Renal pelvis (tissue), 12 donors: ENCODE results near the gene ZFP64. TPM values are rescaled to one million over a fixed set of nuclear protein-coding genes. Genes with fewer than 3 reads are reported as not detected.
"Not testable (repeated sequence)": the region's sequence is repeated elsewhere in the genome, so short reads cannot be mapped to it uniquely, and the experiment has no call there.

Experiments used
- DNase-seq: peaks from one replicate; pipeline ENCODE4 v3.0.0-alpha.2; 2013
- long read RNA-seq, 16 experiments: transcript quantifications; one replicate each; lab custom pipeline, GENCODE V29; 2026
- polyA plus RNA-seq, 3 donors: library from polyadenylated mRNA; unstranded; fragments of 120-200 nt; gene quantifications; one replicate each; pipeline ENCODE4 v1.2.1, GENCODE V29; 2013; ENCODE audit not compliant: insufficient read length in 3 of 3

Gene ZFP64
- polyA plus RNA-seq = 10 to 100 TPM; 19.8 to 23.2 (median 21.0) TPM
- long read RNA-seq, donor 1, partial matches to known transcripts = 0 of 1 reads
- long read RNA-seq, donor 1, other reads (novel, unspliced or antisense) = 0 of 1 reads
- long read RNA-seq, donor 2, partial matches to known transcripts = 0 of 3 reads
- long read RNA-seq, donor 2, other reads (novel, unspliced or antisense) = 0 of 3 reads
- long read RNA-seq, donor 3, transcript ZFP64-201 (6 exons, 3,264 nt) = major isoform, 5 of 7 reads
- long read RNA-seq, donor 3, partial matches to known transcripts = 0 of 7 reads
- long read RNA-seq, donor 3, other reads (novel, unspliced or antisense) = 0 of 7 reads
- long read RNA-seq, donor 4, partial matches to known transcripts = 0 of 7 reads
- long read RNA-seq, donor 4, other reads (novel, unspliced or antisense) = 0 of 7 reads
- long read RNA-seq, donor 5, partial matches to known transcripts = 0 of 3 reads
- long read RNA-seq, donor 5, other reads (novel, unspliced or antisense) = 0 of 3 reads
- long read RNA-seq, donor 6, partial matches to known transcripts = 0 of 1 reads
- long read RNA-seq, donor 6, other reads (novel, unspliced or antisense) = 0 of 1 reads
- long read RNA-seq, donor 7, partial matches to known transcripts = 0 of 1 reads
- long read RNA-seq, donor 7, other reads (novel, unspliced or antisense) = 0 of 1 reads
- long read RNA-seq, donor 8, partial matches to known transcripts = 0 of 6 reads
- long read RNA-seq, donor 8, other reads (novel, unspliced or antisense) = 0 of 6 reads
- long read RNA-seq, donor 9, partial matches to known transcripts = 0 of 5 reads
- long read RNA-seq, donor 9, other reads (novel, unspliced or antisense) = 0 of 5 reads
- long read RNA-seq, donor 10, partial matches to known transcripts = 0 of 3 reads
- long read RNA-seq, donor 10, other reads (novel, unspliced or antisense) = 0 of 3 reads
- long read RNA-seq, donor 11, partial matches to known transcripts = 0 of 2 reads
- long read RNA-seq, donor 11, other reads (novel, unspliced or antisense) = 0 of 2 reads
- long read RNA-seq, donor 12, partial matches to known transcripts = 0 of 3 reads
- long read RNA-seq, donor 12, other reads (novel, unspliced or antisense) = 0 of 3 reads
- long read RNA-seq, donor 13 = 0 reads
- long read RNA-seq, donor 14, transcript ZFP64-201 (6 exons, 3,264 nt) = major isoform, 6 of 6 reads
- long read RNA-seq, donor 14, partial matches to known transcripts = 0 of 6 reads
- long read RNA-seq, donor 14, other reads (novel, unspliced or antisense) = 0 of 6 reads
- long read RNA-seq, donor 15, transcript ZFP64-201 (6 exons, 3,264 nt) = major isoform, 6 of 7 reads
- long read RNA-seq, donor 15, partial matches to known transcripts = 0 of 7 reads
- long read RNA-seq, donor 15, other reads (novel, unspliced or antisense) = 0 of 7 reads
- long read RNA-seq, donor 16, transcript ZFP64-201 (6 exons, 3,264 nt) = major isoform, 5 of 7 reads
- long read RNA-seq, donor 16, partial matches to known transcripts = 0 of 7 reads
- long read RNA-seq, donor 16, other reads (novel, unspliced or antisense) = 0 of 7 reads

- DNase-seq = peak; percentile 74
These were observed at the start of gene ZFP64 for GRCh38 chr20:52191132-52191915. ZFP64 (minus strand) TSS chr20:52191779; CDS start chr20:52191636, 143 bp downstream.

- no peak for DNase-seq
These were observed 49.2 kb upstream of the ZFP64 start for GRCh38 chr20:52240802-52241201.

- DNase-seq = no peak
These were observed 47.5 kb upstream of the ZFP64 start for GRCh38 chr20:52239102-52239501.

DNA sequence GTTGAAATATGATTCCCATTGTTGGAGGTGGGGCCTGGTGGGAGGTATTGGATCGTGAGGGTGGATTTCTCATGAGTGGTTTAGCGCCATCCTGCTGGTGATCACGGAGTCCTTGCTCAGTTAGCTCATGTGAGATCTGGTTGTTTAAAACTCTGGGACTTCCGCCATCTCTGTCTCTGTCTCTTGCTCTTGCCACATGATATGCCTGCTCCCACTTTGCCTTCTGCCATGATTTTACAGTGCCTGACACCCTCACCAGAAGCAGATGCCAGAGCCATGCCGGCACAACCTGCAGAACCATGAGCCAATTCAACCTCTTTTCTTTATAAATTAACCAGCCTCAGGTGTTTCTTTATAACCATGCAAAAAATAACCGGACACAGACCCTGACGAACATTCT lies 44.7 kb upstream of the ZFP64 start:
- no peak for DNase-seq

DNA sequence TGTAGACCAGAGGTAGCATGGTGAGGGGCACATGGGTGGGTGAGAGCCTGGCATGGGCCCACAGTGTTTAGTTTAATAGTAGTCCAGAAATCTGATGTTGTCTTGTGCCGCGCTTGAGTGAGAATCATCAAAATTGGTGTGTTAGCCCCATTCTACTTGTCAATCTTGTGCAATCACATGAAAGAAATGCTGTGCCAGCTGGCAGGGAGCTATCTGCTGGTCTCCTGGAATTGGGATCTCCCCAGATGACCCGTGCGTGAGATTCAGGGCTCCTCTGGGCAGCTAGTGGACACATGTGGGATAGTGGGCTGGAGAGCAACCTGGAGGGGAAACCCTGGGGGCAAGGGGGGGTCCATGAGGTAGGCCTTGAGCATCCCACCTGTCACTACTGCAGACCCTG lies 43.5 kb upstream of the ZFP64 start:
- no peak for DNase-seq

DNA sequence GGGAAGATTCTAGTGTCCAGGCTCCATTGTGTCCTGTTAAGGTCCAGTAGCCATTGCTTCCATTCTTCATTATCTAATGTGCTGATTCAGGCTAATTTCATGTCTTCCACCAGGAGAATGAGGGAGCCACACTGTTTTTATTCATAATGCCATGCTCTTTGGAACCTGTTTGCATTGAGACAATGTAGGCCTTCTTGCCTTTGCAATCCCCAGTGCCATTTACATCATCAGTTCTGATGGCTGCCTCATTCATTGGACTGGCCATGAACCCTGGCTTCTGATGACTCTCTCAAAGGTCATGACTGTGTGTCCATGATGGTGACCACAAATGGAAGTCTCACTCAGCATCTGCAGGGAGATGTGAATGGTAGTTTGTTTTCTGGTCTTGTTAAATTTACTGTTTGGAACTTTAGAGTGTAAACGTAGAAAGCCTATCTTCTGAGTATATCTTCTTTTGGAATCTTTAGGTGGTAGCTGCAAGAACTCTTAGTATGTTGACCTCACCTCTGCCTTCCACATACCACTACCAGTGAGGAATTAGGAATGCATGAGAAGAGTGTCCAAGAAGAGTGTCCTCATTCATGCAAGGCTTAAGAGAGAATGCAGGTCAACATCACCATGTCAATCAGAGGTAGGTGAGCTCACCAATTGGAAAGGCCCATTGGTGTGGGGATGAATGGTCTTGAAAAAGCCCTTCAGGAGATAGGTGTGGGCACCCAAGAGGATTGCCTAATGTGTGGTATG lies 42.9 kb upstream of the ZFP64 start:
- no peak for DNase-seq

- DNase-seq = no peak
These were observed 39.7 kb upstream of the ZFP64 start for GRCh38 chr20:52231230-52231746.

DNA sequence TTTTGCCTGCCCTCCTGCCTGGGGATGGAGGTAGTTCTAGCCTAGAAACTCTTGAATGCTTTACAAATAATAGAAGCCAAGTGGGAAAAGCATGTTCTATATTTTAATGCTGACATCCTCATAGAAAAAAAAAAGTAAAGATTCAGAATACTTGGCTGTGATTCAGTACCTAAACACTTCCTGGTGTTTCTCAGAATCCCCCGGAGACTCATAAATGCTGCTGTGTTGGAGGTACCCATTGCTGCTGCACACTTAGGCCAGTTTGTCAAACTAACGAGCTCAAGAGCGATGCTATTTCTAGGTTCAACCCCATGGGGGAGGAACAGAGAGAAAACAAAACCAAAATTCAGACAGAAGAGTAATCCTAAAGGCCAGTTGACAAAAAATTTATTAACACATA lies 38.8 kb upstream of the ZFP64 start:
- DNase-seq = peak; percentile 29

DNA sequence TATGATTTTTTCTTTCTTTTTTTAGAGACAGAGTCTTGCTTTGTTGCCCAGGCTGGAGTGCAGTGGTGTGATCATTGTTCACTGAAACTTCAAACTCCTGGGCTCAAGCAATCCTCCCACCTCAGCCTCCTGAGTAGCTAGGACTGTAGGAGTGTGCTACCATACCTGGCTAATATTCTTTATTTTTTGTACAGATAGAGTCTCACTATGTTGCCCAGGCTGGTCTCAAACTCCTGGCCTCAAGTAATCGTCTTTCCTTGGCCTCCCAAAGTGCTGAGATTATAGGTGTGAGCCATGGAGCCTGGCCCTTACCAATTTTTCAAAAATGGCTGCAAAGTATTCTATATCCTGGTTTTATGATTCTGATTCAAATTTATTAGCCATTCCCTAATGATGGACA lies 37.8 kb upstream of the ZFP64 start:
- not testable (repeated sequence) for DNase-seq

DNA sequence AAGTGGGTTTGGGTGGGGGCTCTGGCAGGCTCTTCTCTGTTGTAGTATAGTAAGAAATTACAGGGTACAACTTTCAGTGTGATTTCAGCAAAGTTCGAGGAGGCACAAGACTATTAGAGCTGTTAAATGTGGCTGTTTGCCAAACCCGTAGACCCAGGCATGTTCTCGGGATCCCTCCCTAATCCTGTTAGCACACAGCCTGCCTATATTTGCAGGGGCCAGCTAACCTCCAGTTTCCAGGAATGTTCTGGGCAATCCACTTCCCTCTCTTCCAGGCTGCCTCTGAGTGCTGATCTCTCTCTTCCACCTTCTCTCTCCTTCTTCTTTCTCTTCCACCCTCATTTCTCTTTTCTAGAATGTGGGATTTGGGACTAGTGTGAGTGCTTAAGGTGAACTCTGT lies 34.8 kb upstream of the ZFP64 start:
- DNase-seq = no peak

DNA sequence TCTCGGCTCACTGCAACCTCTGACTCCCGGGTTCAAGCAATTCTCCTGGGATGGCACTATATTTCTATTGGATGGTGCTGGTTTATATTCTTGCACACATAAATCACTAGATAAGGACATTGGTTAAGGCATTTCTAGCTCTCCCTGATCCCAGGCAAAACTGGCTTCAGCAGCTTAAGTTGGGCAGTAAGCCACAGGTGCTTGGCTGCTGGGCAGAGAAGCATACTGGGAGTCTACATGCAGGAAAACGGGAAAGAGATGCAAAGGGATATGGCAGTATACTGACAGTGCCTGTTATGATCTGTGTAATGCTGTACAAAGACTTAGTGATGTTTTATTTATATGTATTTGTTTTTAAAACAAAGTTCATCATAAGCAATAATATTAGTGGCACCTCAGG lies 33.3 kb upstream of the ZFP64 start:
- no peak for DNase-seq

DNA sequence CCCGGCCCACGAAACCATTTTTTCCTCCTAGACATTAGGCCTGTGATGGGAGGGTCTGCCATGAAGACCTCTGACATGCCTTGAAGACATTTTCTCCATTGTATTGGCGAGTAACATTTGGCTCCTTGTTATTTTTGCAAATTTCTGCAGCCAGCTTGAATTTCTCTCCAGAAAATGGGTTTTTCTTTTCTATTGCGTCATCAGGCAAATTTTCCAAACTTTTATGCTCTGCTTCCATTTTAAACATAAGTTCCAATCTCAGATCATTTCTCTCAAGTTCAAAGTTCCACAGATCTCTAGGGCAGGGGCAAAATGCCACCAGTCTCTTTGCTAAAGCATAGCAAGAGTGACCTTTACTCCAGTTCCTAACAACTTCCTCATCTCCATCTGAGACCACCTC lies 29.8 kb upstream of the ZFP64 start:
- DNase-seq = not testable (repeated sequence)

DNA sequence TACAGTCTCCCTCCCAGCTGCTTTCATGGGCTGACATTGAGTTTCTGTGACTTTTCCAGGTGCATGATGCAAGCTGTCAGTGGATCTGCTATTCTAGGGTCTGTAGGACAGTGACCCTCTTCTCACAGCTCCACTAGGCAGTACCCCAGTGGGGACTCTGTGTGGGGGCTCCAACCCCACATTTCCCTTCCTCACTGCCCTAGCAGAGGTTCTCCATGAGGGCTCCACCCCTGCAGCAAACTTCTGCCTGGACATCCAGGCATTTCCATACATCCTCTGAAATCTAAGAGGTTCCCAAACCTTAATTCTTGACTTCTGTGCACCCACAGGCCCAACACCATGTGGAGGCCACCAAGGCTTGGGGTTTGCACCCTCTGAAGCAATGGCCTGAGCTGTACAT lies 29.3 kb upstream of the ZFP64 start:
- not testable (repeated sequence) for DNase-seq

GRCh38 chr20:52219441-52219840 lies 27.9 kb upstream of the ZFP64 start:
- no peak for DNase-seq

DNA sequence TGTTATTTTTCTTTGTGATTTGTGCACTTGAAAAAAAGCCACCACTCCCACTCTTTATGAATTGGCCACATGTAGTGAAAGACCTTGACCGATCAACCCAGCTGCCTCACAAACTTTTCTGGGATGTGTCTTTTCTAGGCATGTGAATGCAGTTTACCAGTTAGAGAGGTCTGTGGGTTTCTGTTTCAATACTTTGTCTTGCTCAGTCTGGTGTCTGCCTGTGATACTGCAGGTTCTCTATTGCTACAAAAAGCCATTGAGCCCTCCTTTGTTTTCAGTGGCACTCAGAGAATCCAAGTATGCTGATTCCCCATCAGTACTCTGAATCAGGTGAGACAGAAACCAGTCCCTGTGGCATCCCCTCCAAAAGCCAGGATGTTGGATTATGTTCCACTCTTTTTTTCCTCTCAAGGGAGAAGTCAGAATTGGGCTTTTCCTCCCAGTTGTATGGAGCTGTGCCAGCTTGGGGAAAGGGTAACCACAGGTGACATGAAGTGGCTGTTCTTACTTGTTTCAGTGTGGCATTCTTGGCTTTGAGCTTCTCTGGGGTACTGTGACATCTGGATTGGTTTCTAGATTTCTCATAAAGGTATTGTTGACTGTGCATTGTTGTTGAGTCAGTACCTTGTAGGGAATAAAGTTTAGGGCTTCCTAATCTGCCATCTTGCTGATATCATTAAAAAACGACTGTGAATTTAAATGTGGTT lies 26.3 kb upstream of the ZFP64 start:
- no peak for DNase-seq

- no peak for DNase-seq
These were observed 22.4 kb upstream of the ZFP64 start for GRCh38 chr20:52213995-52214394.

DNA sequence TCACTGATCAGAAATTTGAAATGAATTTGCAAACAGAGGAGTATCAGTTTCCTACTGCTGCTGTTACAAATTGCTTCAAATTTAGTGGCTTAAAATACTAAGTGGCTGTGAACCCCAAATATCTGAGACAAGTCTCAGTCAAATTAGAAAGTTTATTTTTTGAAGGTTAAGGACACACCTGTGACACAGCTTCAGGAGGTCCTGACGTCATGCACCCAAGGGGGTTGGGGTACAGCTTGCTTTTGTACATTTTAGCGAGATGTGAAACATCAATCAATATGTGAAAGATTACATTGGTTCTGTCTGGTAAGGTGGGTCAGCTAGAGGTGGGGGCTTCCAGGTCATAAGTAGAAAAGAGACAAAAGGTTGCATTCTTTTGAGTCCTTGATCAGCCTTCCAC lies 21.4 kb upstream of the ZFP64 start:
- no peak for DNase-seq

DNA sequence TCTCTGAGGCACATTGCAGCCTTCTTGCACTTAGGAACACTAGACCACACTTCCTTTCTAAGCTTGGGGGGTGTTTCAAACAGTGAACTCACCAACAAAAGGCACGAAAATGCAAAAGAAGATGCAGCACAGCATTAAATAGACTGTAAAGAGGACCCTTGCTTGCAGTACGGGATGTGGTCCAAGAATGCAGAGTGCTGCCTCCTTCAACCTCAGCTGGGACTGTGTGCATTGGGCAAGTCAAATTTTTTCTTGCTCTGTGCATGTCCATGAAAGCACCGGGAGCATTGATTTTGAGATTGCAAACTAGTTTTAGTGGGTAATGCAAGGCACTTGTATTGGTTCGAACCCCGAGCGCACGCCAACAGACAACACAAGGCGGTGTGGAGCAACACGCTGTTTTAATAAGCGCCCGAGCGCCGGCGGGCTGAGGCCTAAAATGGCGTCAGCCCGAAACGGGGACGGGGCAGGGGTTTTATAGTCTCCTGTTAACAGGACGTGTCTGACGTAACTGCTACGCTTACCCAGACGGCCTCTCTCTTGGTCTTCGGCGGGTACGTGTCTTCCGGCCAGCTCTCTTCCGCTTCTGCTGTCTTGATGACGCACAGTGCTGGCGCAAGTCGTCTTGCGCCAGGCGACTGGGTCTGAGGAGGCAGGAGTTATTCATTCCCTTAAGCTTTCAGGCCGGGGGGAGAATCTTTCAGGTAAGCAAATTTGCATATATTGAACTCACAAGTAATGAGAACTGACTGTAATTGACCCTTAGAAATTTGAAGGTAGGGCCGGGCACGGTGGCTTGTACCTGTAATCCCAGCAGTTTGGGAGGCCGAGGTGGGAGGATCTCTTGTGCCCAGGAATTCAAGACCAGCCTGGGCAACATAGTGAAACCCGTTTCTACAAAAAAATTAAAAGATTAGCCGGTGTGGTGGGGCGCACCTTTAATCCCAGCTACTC lies 18.7 kb upstream of the ZFP64 start:
- no peak for DNase-seq
